Activated T-helper 9 cell treated with anti-CD3 and anti-CD28 coated beads, Interleukin-2, amount 50 U/mL, for 16 hours (primary cell): ENCODE measurements around the gene BTBD18.

ENCODE experiments used
- DNase-seq: peaks from one replicate; pipeline ENCODE4 v3.0.0-alpha.2; 2020; ENCODE audit warnings: low read depth

Gene BTBD18

DNA sequence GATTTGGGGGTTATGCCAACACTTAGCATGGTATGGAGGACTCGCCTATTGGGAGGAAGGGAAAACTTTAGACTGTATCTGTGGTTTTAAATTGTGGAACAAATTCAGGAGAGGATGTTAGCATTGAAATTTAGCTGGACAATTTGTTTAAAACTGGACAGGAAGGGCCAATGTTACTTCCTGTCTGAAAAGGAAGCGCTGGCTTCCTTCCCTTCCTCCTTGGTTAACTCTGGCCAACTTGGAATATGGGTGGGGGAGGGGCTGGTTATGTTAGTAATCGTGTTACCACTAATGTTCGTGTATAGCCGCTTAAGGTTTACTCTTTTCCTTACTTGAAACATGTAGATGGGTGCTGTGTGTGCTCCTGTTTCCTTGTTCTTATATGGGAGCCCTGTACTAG, 23.9 kb upstream of the BTBD18 start:
- DNase-seq = no peak

DNA sequence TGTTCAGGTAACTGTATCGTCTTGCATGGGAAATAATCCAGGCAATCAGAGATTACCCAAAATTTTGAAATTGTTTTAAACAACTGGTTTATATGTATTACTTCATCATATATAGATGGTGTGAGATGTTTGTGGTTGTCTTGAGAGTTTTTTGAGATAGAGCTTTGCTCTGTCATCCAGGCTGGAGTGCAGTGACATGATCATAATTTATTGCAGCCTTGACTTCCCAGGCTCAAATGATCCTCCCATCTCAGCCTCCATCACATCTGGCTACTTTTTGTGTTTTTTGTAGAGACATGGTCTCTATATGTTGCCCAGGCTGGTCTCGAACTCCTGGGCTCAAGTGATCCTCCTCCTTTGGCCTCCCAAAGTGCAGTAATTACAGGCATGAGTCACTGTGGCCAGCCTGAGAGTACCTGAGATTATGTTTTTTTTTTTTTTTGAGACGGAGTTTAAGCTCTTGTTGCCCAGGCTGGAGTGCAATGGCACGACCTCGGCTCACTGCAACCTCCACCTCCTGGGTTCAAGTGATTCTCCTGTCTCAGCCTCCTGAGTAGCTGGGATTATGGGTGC, 21.5 kb upstream of the BTBD18 start:
- DNase-seq = no peak

- DNase-seq = no peak
These were observed 20.9 kb upstream of the BTBD18 start for GRCh38 chr11:57772562-57772961.

DNA sequence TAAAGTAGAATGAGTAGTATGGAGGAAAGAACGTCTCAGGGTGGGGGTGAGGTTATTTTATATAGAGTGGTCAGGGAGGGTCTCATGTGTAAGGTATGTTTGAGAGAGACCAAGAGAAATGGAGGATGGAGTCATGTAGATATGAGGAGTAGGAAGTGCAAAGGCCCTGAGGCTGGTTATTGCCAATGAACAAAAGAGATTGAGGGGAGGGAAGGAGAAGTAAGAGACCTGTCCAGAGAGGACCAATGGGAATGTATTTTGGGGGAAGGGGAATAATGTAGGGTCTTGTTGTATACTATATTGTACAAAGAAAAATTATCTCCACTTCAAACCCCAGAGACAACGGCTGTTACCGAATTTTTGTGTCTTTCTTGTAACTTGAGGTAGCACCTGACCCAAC, 19.7 kb upstream of the BTBD18 start:
- DNase-seq = no peak

- no peak for DNase-seq
These were observed 19.2 kb upstream of the BTBD18 start for GRCh38 chr11:57770793-57771192.

GRCh38 chr11:57764972-57765371, 13.4 kb upstream of the BTBD18 start:
- no peak for DNase-seq

GRCh38 chr11:57764566-57764965, 12.9 kb upstream of the BTBD18 start:
- DNase-seq = no peak

DNA sequence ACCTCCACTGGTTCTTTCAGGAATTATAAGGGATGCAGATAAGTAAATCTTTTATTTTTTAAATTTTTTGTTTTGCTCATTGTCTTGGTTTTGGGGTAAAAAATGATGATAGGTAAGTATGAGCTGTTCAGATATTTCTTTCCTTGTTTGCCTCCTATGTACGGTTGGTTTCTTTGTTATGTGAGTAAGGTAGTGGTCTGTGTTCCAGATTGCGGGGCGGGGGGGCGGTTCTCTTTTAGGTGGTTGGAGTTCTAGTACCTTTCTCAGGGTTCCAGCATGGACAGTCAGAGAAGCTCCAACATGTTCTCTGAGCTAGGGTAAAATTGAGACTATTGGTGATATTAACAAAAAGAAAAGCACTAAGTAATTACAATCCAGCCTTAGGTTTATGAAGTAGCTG, 12.4 kb upstream of the BTBD18 start:
- DNase-seq = no peak

- no peak for DNase-seq
These were observed 11.9 kb upstream of the BTBD18 start for GRCh38 chr11:57763568-57763967.

- DNase-seq = no peak
These were observed 10.7 kb upstream of the BTBD18 start for GRCh38 chr11:57762235-57762861.

DNA sequence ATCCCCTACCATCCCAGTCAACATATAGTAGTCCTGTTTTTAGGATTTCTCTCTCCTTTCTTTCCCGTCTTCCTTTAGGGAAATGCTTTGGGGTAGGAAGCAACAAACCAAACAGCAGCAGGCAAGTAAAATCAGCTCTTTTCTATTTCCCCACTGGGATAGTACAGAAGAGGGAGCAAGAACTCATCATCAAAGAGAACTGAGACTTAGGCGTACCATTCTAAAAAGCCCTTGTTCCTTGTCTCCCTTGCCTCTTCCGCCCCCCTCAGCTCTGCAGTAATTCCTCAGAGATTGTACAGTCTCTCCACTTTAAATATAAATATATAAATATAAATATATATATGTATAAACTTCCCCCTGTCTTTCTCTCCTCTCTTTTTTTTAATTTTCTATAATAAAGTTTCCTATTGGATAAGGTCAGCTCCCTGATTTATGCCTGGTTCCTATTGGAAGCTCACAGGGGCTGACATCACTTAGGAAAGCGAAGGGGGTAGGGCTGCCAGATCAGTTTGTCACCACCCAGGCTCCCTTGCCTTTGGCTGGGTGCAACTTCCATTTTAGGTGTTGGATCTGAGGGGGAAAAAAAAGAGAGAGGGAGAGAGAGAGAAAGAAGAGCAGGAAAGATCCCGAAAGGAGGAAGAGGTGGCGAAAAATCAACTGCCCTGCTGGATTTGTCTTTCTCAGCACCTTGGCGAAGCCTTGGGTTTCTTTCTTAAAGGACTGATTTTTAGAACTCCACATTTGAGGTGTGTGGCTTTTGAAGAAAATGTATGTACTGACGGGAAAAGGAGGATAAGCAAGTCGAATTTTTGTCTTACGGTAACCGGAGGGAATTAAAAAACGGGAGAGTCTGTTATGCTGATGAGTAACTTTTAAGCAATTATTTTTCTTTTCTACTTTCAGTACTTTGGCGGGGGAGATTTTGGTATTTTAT, 9.9 kb upstream of the BTBD18 start, which contains the start of gene CTNND1:
Gene CTNND1 (plus strand): TSS at position 502 of the 934 bp plus-strand sequence. CDS start 29,677 bp downstream, outside the sequence.
- no peak for DNase-seq

- DNase-seq = no peak
These were observed 6.6 kb upstream of the BTBD18 start for GRCh38 chr11:57758174-57758573.

- DNase-seq = no peak
These were observed 1.3 kb upstream of the BTBD18 start for GRCh38 chr11:57752954-57753353.

- no peak for DNase-seq
These were observed 443 bp downstream of the BTBD18 start for GRCh38 chr11:57751176-57751575.

GRCh38 chr11:57746920-57747319, 4.7 kb downstream of the BTBD18 start:
- DNase-seq = no peak

- no peak for DNase-seq
These were observed 6.4 kb downstream of the BTBD18 start for GRCh38 chr11:57745206-57745605.

- DNase-seq = no peak
These were observed 7.3 kb downstream of the BTBD18 start for GRCh38 chr11:57744357-57744756.

GRCh38 chr11:57742087-57742452, 9.5 kb downstream of the BTBD18 start:
- no peak for DNase-seq

- peak; percentile 93 for DNase-seq
These were observed 10.2 kb downstream of the BTBD18 start, which contains the start of gene SELENOH for GRCh38 chr11:57741132-57742086. Gene SELENOH (plus strand): TSS chr11:57741491. CDS start chr11:57741596, 105 bp downstream.

GRCh38 chr11:57735619-57736298, 15.9 kb downstream of the BTBD18 start:
- no peak for DNase-seq

GRCh38 chr11:57732661-57733060, 19.0 kb downstream of the BTBD18 start:
- DNase-seq = no peak
